ENCODE measurements around the gene CENPX. TPM values are rescaled to one million over a fixed set of nuclear protein-coding genes. Genes with fewer than 3 reads are reported as not detected.

CENPX gene
- total and polyA plus RNA-seq, 2 of the 13 experiments (the other 11 are each of a cell fraction or from before 2014, with no cell fraction given): 92.7 to 170 TPM

GRCh38 chr17:82056729-82057621 is 34.3 kb upstream of the CENPX start (continued):
- TF ChIP-seq CSRNP1 (CRISPR knock-in tag; IDR thresholded peaks at IDR 0.05) (no peak; the same call in 1 of the 2 replicates), HES4 (CRISPR knock-in tag; IDR thresholded peaks at IDR 0.05; ENCODE audit: borderline replicate concordance) (no peak), ZNF724P (CRISPR knock-in tag; IDR thresholded peaks at IDR 0.05; ENCODE audit: borderline replicate concordance) (no peak), KLF12 (CRISPR knock-in tag; IDR thresholded peaks at IDR 0.05; ENCODE audit: borderline replicate concordance) (0 out of 2 replicates have a peak, but pooled peaks have one; percentile 29), ZNF34 (CRISPR knock-in tag; IDR thresholded peaks at IDR 0.05; ENCODE audit: borderline replicate concordance) (no peak), PAXIP1 (CRISPR knock-in tag; conservative IDR thresholded peaks at IDR 0.05) (peak; percentile 96), ZFP1 (CRISPR knock-in tag; IDR thresholded peaks at IDR 0.05) (no peak), ARNT (IDR thresholded peaks at IDR 0.05) (no peak), SALL2 (CRISPR knock-in tag; IDR thresholded peaks at IDR 0.05) (no peak), ETV6 (CRISPR knock-in tag; conservative IDR thresholded peaks at IDR 0.05) (no peak), ZKSCAN5 (CRISPR knock-in tag; IDR thresholded peaks at IDR 0.05) (peak; percentile 27; the same call in 1 of the 2 replicates), TFAP4 (IDR thresholded peaks at IDR 0.05; ENCODE audit: borderline replicate concordance, low read depth) (peak; percentile 88; the same call in 1 of the 2 replicates), TRIM24 (CRISPR knock-in tag; IDR thresholded peaks at IDR 0.05) (no peak), REXO4 (CRISPR knock-in tag; IDR thresholded peaks at IDR 0.05; ENCODE audit: borderline replicate concordance) (no peak), ZEB1 (IDR thresholded peaks at IDR 0.05; ENCODE audit: insufficient replicate concordance, low read depth) (peak; percentile 35), CEBPG (CRISPR knock-in tag; IDR thresholded peaks at IDR 0.05) (0 out of 2 replicates have a peak, but pooled peaks have one; percentile 11), ZNF75D (CRISPR knock-in tag; IDR thresholded peaks at IDR 0.05; ENCODE audit: borderline replicate concordance) (no peak)
- TF ChIP-seq, protein P1, sequence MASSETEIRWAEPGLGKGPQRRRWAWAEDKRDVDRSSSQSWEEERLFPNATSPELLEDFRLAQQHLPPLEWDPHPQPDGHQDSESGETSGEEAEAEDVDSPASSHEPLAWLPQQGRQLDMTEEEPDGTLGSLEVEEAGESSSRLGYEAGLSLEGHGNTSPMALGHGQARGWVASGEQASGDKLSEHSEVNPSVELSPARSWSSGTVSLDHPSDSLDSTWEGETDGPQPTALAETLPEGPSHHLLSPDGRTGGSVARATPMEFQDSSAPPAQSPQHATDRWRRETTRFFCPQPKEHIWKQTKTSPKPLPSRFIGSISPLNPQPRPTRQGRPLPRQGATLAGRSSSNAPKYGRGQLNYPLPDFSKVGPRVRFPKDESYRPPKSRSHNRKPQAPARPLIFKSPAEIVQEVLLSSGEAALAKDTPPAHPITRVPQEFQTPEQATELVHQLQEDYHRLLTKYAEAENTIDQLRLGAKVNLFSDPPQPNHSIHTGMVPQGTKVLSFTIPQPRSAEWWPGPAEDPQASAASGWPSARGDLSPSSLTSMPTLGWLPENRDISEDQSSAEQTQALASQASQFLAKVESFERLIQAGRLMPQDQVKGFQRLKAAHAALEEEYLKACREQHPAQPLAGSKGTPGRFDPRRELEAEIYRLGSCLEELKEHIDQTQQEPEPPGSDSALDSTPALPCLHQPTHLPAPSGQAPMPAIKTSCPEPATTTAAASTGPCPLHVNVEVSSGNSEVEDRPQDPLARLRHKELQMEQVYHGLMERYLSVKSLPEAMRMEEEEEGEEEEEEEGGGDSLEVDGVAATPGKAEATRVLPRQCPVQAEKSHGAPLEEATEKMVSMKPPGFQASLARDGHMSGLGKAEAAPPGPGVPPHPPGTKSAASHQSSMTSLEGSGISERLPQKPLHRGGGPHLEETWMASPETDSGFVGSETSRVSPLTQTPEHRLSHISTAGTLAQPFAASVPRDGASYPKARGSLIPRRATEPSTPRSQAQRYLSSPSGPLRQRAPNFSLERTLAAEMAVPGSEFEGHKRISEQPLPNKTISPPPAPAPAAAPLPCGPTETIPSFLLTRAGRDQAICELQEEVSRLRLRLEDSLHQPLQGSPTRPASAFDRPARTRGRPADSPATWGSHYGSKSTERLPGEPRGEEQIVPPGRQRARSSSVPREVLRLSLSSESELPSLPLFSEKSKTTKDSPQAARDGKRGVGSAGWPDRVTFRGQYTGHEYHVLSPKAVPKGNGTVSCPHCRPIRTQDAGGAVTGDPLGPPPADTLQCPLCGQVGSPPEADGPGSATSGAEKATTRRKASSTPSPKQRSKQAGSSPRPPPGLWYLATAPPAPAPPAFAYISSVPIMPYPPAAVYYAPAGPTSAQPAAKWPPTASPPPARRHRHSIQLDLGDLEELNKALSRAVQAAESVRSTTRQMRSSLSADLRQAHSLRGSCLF (CRISPR knock-in tag; IDR thresholded peaks at IDR 0.05; ENCODE audit: borderline replicate concordance): no peak

Data from HepG2 (cell line).